DOHH2 (cell line): ENCODE results near the gene ASXL2.
"Not testable (repeated sequence)": the region's sequence is repeated elsewhere in the genome, so short reads cannot be mapped to it uniquely, and the experiment has no call there.

ENCODE experiments used
- H3F3A ChIP-seq: fragments of 200-600 bp; sonication (generic), shearing (Covaris generic); 2 replicates; pipeline ENCODE4 v1.6.0; 2016; ENCODE audit warnings: antibody characterized with exemption, mild to moderate bottlenecking; ENCODE audit not compliant: control insufficient read depth, insufficient read depth
- H3K27ac ChIP-seq: fragments of 200-600 bp; sonication (generic); 2 replicates; pipeline ENCODE4 v1.5.1; 2014; ENCODE audit warnings: low read depth, mild to moderate bottlenecking, low read length, moderate library complexity
- H3K27me3 ChIP-seq: fragments of 200-600 bp; sonication (generic); 2 replicates; pipeline ENCODE4 v1.6.1; 2014; ENCODE audit warnings: mild to moderate bottlenecking, low read length, mixed read lengths; ENCODE audit not compliant: control insufficient read depth
- H3K36me3 ChIP-seq: fragments of 200-600 bp; sonication (generic); 2 replicates; pipeline ENCODE4 v1.6.1; 2014; ENCODE audit warnings: mild to moderate bottlenecking, low read length, moderate library complexity, mixed read lengths; ENCODE audit not compliant: control insufficient read depth
- H3K4me1 ChIP-seq: fragments of 200-600 bp; sonication (generic); 2 replicates; pipeline ENCODE4 v1.6.1; 2014; ENCODE audit warnings: mild to moderate bottlenecking, low read length, mixed read lengths; ENCODE audit not compliant: control insufficient read depth
- H3K4me2 ChIP-seq: fragments of 200-600 bp; sonication (generic); 2 replicates; pipeline ENCODE4 v1.6.0; 2014; ENCODE audit warnings: mild to moderate bottlenecking, low read length, moderate library complexity
- H3K4me3 ChIP-seq: fragments of 200-600 bp; sonication (generic); 2 replicates; pipeline ENCODE4 v1.5.1; 2014; ENCODE audit warnings: mild to moderate bottlenecking, low read length, mixed read lengths
- H3K79me2 ChIP-seq: fragments of 200-600 bp; sonication (generic); 2 replicates; pipeline ENCODE4 v1.6.1; 2014; ENCODE audit warnings: mild to moderate bottlenecking, low read length, mixed read lengths; ENCODE audit not compliant: control insufficient read depth
- H3K9me2 ChIP-seq: fragments of 200-600 bp; sonication (generic); replicated peaks from 2 replicates; pipeline ENCODE4 v1.6.1; 2014; ENCODE audit warnings: mild to moderate bottlenecking, low read length, mixed read lengths; ENCODE audit not compliant: control insufficient read depth
- H3K9me3 ChIP-seq: fragments of 200-600 bp; sonication (generic); 2 replicates; pipeline ENCODE4 v1.6.1; 2014; ENCODE audit warnings: antibody characterized with exemption, low read length, mixed read lengths; ENCODE audit not compliant: control insufficient read depth, insufficient read depth
- H4K20me1 ChIP-seq: fragments of 200-600 bp; sonication (generic); 2 replicates; pipeline ENCODE4 v1.6.0; 2014; ENCODE audit warnings: low read depth, mild to moderate bottlenecking, antibody characterized with exemption, low read length, moderate library complexity; ENCODE audit not compliant: control insufficient read depth, insufficient read depth
- CTCF ChIP-seq: fragments of 200-600 bp; sonication (generic); IDR thresholded peaks from one replicate; pipeline ENCODE4 v1.5.1; 2014; ENCODE audit warnings: antibody characterized with exemption, mild to moderate bottlenecking, low read depth, low read length; ENCODE audit not compliant: poor library complexity, severe bottlenecking
- EZH2phosphoT487 ChIP-seq: fragments of 200-600 bp; sonication (generic); IDR thresholded peaks from 2 replicates; pipeline ENCODE4 v1.6.1; 2017; ENCODE audit warnings: borderline replicate concordance, mild to moderate bottlenecking, antibody characterized with exemption, low read length, moderate library complexity, mixed read lengths

ASXL2 gene

GRCh38 chr2:25903216-25903776 is 25.0 kb upstream of the ASXL2 start:
- Histone ChIP-seq H3K9me2 (no peaks in the 10 kb centered on the region), H3K27ac (no peak overlapping the region), H3K4me2 (no peak overlapping the region), H3F3A (peaks cover under 1% of the 10 kb centered on the region), H3K79me2 (no peaks in the 10 kb centered on the region), H4K20me1 (no peaks in the 10 kb centered on the region), H3K27me3 (peaks cover 4% of the 10 kb centered on the region; the same call in 1 of the 2 replicates), H3K36me3 (no peaks in the 10 kb centered on the region), H3K4me3 (no peak overlapping the region), H3K4me1 (peaks cover 2% of the 10 kb centered on the region), H3K9me3 (no peaks in the 10 kb centered on the region)
- TF ChIP-seq CTCF = no peak
- no peak for TF ChIP-seq EZH2phosphoT487

GRCh38 chr2:25899404-25899970 is 21.2 kb upstream of the ASXL2 start:
- Histone ChIP-seq H3K9me3 (no peaks in the 10 kb centered on the region), H4K20me1 (no peaks in the 10 kb centered on the region), H3K27ac (no peak overlapping the region), H3K36me3 (no peaks in the 10 kb centered on the region), H3K4me3 (no peak overlapping the region), H3K27me3 (no peaks in the 10 kb centered on the region), H3K9me2 (no peaks in the 10 kb centered on the region), H3K4me2 (no peak overlapping the region), H3F3A (peaks cover 3% of the 10 kb centered on the region), H3K79me2 (no peaks in the 10 kb centered on the region), H3K4me1 (peaks cover 16% of the 10 kb centered on the region)
- TF ChIP-seq EZH2phosphoT487 = no peak
- TF ChIP-seq CTCF = no peak

GRCh38 chr2:25897506-25897905 is 19.2 kb upstream of the ASXL2 start:
- no peaks in the 10 kb centered on the region for H3K9me3 ChIP-seq
- H3K27me3 ChIP-seq = no peaks in the 10 kb centered on the region
- peaks cover 3% of the 10 kb centered on the region for H3F3A ChIP-seq
- H3K4me1 ChIP-seq = peaks cover 16% of the 10 kb centered on the region
- no peaks in the 10 kb centered on the region for H3K79me2 ChIP-seq
- no peak overlapping the region for H3K27ac ChIP-seq
- no peak for TF ChIP-seq EZH2phosphoT487
- TF ChIP-seq CTCF = no peak
- no peaks in the 10 kb centered on the region for H3K9me2 ChIP-seq
- no peaks in the 10 kb centered on the region for H4K20me1 ChIP-seq
- no peak overlapping the region for H3K4me3 ChIP-seq
- peak overlapping the region; percentile 25 for H3K4me2 ChIP-seq
- no peaks in the 10 kb centered on the region for H3K36me3 ChIP-seq

- H3F3A ChIP-seq, H3K4me2 ChIP-seq, H3K4me3 ChIP-seq, H3K9me2 ChIP-seq, H4K20me1 ChIP-seq, H3K79me2 ChIP-seq, H3K27ac ChIP-seq, H3K9me3 ChIP-seq, H3K36me3 ChIP-seq, H3K27me3 ChIP-seq: not testable (repeated sequence)
- peaks cover 16% of the 10 kb centered on the region for H3K4me1 ChIP-seq
Observed at GRCh38 chr2:25896308-25896707, 18.0 kb upstream of the ASXL2 start.
